HUES6 (cell line): ENCODE data around the gene MAP3K21.

Experiments
- H3K27ac ChIP-seq: 2 replicates; pipeline ENCODE4 v1.7.0; 2013; ENCODE audit warnings: low read depth, mild to moderate bottlenecking, low read length, inconsistent platforms
- H3K27me3 ChIP-seq: 2 replicates; pipeline ENCODE4 v1.6.1; 2013; ENCODE audit warnings: low read length; ENCODE audit not compliant: control insufficient read depth, insufficient read depth
- H3K36me3 ChIP-seq: 2 replicates; pipeline ENCODE4 v1.6.1; 2013; ENCODE audit warnings: low read length; ENCODE audit not compliant: control insufficient read depth, insufficient read depth
- H3K4me1 ChIP-seq: 2 replicates; pipeline ENCODE4 v1.6.1; 2013; ENCODE audit warnings: low read length; ENCODE audit not compliant: control insufficient read depth, insufficient read depth
- H3K4me3 ChIP-seq: 2 replicates; pipeline ENCODE4 v1.5.1; 2013; ENCODE audit warnings: low read depth, low read length
- H3K9ac ChIP-seq: one replicate; pipeline ENCODE4 v1.6.1; 2013; ENCODE audit warnings: mild to moderate bottlenecking, low read length
- H3K9me3 ChIP-seq: 2 replicates; pipeline ENCODE4 v1.6.1; 2013; ENCODE audit warnings: low read depth, low read length; ENCODE audit not compliant: control insufficient read depth, insufficient read depth

MAP3K21 gene

GRCh38 chr1:233360525-233361102 is 33.1 kb downstream of the MAP3K21 start:
- Histone ChIP-seq H3K4me1 (peaks cover 11% of the 10 kb centered on the region), H3K9ac (no peak overlapping the region), H3K36me3 (peaks cover 12% of the 10 kb centered on the region; the same call in 1 of the 2 replicates), H3K4me3 (no peak overlapping the region), H3K27ac (no peak overlapping the region), H3K9me3 (no peaks in the 10 kb centered on the region), H3K27me3 (no peaks in the 10 kb centered on the region)

DNA sequence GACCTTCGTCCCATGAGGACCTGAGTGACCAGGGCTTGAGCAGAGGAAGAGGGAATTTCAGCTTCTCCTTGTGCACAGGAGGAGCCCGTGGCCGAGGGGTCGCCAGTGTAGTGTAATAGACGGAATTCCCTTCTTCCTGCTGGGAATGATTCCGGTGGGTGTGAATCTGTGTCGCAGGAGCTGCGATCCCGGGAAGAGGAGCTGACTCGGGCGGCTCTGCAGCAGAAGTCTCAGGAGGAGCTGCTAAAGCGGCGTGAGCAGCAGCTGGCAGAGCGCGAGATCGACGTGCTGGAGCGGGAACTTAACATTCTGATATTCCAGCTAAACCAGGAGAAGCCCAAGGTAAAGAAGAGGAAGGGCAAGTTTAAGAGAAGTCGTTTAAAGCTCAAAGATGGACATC is 34.4 kb downstream of the MAP3K21 start:
- Histone ChIP-seq H3K9ac (peak overlapping the region; percentile 50), H3K9me3 (no peaks in the 10 kb centered on the region), H3K36me3 (peaks cover 8% of the 10 kb centered on the region; the same call in 1 of the 2 replicates), H3K27me3 (no peaks in the 10 kb centered on the region), H3K27ac (no peak overlapping the region), H3K4me3 (no peak overlapping the region), H3K4me1 (peaks cover 22% of the 10 kb centered on the region)

DNA sequence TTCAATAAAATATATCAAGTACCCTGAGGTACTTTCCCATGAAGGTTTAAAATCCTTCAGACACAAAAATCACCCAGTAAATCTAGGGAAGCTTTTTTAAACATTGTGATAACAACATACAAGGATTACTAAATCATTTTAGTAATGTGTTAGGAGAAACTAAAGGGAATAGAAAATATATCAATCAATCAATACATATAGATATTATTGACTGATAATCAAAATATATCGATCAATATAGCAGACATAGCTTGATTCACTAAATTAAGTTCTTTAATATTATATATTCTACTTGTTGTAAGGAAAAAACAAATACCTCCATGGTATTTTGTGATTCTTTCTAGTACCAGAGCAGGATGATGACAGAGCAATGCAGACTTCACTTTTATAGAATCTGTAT is 35.2 kb downstream of the MAP3K21 start:
- Histone ChIP-seq H3K4me1 (peaks cover 29% of the 10 kb centered on the region), H3K27me3 (no peaks in the 10 kb centered on the region), H3K4me3 (no peak overlapping the region), H3K36me3 (peaks cover 5% of the 10 kb centered on the region; the same call in 1 of the 2 replicates), H3K9ac (no peak overlapping the region), H3K9me3 (no peaks in the 10 kb centered on the region), H3K27ac (no peak overlapping the region)

DNA sequence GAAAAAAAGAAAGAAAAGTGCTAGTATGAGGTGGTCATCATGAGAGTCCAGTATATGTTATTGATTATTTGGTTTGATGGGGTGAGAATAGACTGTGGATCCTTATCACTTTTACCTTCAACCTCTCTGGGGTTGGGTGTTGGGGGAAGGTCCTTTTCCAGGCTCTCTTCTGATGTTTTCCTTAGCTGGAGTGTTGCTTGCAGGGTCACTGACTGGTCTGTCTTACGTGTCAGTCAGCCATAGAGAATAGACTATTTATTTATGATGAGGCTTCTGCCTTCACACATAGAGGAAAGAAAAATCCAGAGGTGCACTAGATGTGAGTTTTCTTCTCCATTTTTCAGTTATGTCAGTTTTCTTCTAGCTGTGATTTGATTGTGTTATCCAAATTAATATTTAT is 36.5 kb downstream of the MAP3K21 start:
- Histone ChIP-seq H3K4me1 (peaks cover 41% of the 10 kb centered on the region), H3K36me3 (peaks cover 5% of the 10 kb centered on the region; the same call in 1 of the 2 replicates), H3K9me3 (no peaks in the 10 kb centered on the region), H3K9ac (no peak overlapping the region), H3K27ac (no peak overlapping the region), H3K4me3 (no peak overlapping the region), H3K27me3 (no peaks in the 10 kb centered on the region)

DNA sequence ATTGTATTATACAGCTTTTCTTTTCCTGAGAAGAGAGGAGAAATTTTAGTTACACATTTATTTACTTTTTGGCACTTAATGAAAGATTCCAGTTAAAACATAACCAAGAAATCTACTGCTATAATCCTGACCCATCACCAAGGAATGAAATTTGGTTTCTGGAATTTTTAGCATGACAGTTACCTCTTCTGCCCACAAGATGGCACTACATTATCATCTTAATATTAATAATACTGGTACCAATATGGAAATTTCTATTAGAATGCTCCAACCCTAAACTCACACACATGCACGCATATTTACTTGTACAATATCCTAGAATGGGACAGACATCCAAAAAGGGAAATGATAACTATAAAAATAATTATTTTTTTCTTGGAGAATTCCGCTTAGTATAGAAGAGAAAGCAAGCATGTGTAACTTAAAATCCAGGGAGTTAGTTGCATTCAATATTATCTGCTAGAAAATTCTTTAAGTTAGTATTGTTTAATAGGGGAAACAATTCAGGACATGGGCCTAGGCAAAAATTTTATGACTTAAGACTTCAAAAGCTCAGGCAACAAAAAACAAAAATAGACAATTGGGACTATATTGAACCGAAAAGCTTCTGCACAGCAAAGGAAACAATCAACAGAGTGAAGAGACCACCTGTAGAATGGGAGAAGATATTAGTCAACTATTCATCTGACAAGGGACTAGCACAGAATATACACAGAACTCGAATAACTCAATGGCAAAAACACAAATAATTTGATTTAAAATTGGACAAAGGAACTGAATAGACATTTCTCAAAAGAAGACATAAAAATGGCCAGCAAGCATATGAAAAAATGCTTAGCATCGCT is 37.4 kb downstream of the MAP3K21 start:
- Histone ChIP-seq H3K9ac (no peak overlapping the region), H3K27ac (peak overlapping the region; percentile 39; the same call in 1 of the 2 replicates), H3K4me3 (no peak overlapping the region), H3K27me3 (no peaks in the 10 kb centered on the region), H3K9me3 (no peaks in the 10 kb centered on the region), H3K36me3 (peaks cover 2% of the 10 kb centered on the region), H3K4me1 (peaks cover 41% of the 10 kb centered on the region)

- Histone ChIP-seq H3K4me3 (no peak overlapping the region), H3K9me3 (no peaks in the 10 kb centered on the region), H3K36me3 (peaks cover 2% of the 10 kb centered on the region), H3K9ac (peak overlapping the region; percentile 64), H3K4me1 (peaks cover 40% of the 10 kb centered on the region), H3K27ac (peak overlapping the region; percentile 70), H3K27me3 (no peaks in the 10 kb centered on the region)
Observed at GRCh38 chr1:233366575-233366974, 39.1 kb downstream of the MAP3K21 start.

- H3K4me1 ChIP-seq: peaks cover 33% of the 10 kb centered on the region
- H3K4me3 ChIP-seq: no peak overlapping the region
- H3K9ac ChIP-seq: peak overlapping the region; percentile 64
- no peaks in the 10 kb centered on the region for H3K27me3 ChIP-seq
- H3K27ac ChIP-seq: peak overlapping the region; percentile 70
- peaks cover 5% of the 10 kb centered on the region for H3K36me3 ChIP-seq
- H3K9me3 ChIP-seq: no peaks in the 10 kb centered on the region
Observed at GRCh38 chr1:233367057-233367803, 39.7 kb downstream of the MAP3K21 start.

DNA sequence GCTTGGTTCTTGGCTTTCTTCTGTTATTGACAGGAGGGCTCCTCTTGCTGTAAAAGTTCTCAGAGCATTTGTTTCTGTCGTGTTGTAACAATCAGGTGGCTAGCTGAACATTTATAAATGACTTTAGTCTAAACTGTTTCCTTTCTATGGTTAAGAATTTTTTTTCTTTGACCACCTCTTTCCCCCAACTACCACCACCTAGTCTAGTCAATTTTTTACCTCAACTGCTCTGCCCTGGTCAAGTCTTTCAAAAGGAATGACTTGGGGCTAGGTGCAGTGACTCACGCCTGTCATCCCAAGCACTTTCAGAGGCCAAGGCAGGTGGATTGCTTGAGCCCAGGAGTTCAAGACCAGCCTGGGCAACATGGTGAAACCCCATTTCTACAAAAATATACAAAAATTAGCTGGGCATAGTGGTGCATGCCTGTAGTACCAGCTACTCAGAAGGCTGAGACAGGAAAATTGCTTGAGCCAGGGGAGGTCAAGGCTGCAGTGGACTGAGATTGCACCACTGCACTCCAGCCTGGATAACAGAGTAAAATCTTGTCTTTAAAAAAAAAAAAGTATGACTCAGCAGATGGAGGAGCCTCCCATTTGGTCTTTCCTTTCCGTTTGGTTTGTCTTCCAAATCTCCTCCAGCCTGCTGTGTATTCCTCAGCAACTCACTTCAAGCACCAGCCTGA is 40.7 kb downstream of the MAP3K21 start:
- H3K9me3 ChIP-seq: no peaks in the 10 kb centered on the region
- no peaks in the 10 kb centered on the region for H3K27me3 ChIP-seq
- H3K4me1 ChIP-seq: peaks cover 33% of the 10 kb centered on the region
- peak overlapping the region; percentile 64 for H3K9ac ChIP-seq
- peak overlapping the region; percentile 70 for H3K27ac ChIP-seq
- peak overlapping the region; percentile 4; the same call in 1 of the 2 replicates for H3K4me3 ChIP-seq
- peaks cover 12% of the 10 kb centered on the region; the same call in 1 of the 2 replicates for H3K36me3 ChIP-seq

DNA sequence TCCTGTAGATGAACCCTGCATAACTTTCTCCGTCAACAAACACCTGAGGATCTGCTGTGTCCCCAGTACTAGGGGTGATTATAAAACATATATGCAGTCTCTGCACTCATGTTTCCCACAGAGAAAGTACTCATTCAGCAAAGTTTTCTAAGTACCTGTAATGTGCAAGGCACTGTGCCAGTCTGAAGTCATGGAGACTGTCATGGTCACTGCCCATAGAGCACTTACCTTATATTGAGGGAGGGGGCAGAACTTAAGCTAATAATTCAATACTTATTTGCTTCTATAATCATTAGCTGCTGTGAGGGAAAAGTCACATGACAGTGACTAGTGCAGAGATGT is 41.2 kb downstream of the MAP3K21 start:
- peak overlapping the region; percentile 70 for H3K27ac ChIP-seq
- no peak overlapping the region for H3K4me3 ChIP-seq
- H3K27me3 ChIP-seq: no peaks in the 10 kb centered on the region
- H3K9ac ChIP-seq: peak overlapping the region; percentile 32
- no peaks in the 10 kb centered on the region for H3K9me3 ChIP-seq
- H3K36me3 ChIP-seq: peaks cover 17% of the 10 kb centered on the region
- peaks cover 33% of the 10 kb centered on the region for H3K4me1 ChIP-seq

DNA sequence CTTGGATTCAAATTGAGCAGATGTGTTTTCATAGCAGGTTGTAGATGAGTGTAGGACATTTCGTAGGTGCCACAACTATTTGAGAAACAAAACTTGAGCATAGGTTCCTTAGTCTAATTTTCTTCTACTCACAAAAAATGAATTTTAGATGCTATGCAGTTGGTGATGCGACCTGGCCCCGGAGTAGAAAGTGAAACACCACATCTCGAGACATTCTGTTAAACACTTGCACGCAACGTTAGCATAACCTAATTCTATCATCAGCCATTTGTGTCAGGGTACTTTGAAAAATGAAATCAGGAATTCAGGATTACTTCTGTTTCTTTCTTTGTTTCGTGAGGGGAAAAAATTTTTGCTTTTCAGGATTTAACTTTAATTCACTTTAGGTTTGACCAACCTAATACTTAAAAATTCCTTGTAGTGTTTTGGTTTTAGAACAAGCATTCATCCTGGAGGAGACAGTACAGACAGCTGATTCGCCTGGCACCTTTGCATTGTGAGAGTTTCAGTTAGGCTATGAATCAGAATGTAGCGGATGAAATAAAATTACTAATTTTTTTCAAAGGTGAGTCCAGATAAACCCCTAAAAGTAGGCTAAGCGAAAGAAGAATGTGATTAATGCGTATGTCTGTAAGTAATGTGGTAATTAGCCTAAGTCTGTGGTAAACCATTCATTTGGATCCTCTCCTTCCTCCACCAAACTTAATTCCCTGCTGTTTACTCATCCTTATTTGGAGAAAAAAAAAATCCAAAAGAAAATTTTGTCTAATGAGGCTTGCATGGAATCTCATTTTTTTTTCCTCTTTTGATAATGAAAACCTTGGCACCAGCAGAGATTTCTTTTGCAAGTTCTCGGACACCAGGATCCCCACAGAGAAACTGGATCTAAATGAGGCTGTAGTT is 44.9 kb downstream of the MAP3K21 start:
- Histone ChIP-seq H3K4me3 (no peak overlapping the region), H3K36me3 (peaks cover 20% of the 10 kb centered on the region), H3K9me3 (no peaks in the 10 kb centered on the region), H3K4me1 (peaks cover 15% of the 10 kb centered on the region), H3K9ac (no peak overlapping the region), H3K27ac (no peak overlapping the region), H3K27me3 (no peaks in the 10 kb centered on the region)
